WI38 (cell line): Measurements from ENCODE around the gene RAD17.

ENCODE experiments used
- H3K4me3 ChIP-seq: 2 replicates; pipeline ENCODE4 v1.5.1; 2011; ENCODE audit warnings: low read depth, mild to moderate bottlenecking, control low read depth, low read length
- CTCF ChIP-seq: IDR thresholded peaks from 2 replicates; pipeline ENCODE4 v1.5.1; 2012; ENCODE audit warnings: low read depth, mild to moderate bottlenecking, control low read depth, low read length

RAD17 gene

GRCh38 chr5:69364850-69365249 lies 4.8 kb upstream of the RAD17 start:
- TF ChIP-seq CTCF: no peak

GRCh38 chr5:69367697-69368279 lies 1.8 kb upstream of the RAD17 start:
- TF ChIP-seq CTCF: no peak
- H3K4me3 ChIP-seq: peak overlapping the region; percentile 78

More at GRCh38 chr5:69364850-69365249, 4.8 kb upstream of the RAD17 start:
- no peak overlapping the region for H3K4me3 ChIP-seq

DNA sequence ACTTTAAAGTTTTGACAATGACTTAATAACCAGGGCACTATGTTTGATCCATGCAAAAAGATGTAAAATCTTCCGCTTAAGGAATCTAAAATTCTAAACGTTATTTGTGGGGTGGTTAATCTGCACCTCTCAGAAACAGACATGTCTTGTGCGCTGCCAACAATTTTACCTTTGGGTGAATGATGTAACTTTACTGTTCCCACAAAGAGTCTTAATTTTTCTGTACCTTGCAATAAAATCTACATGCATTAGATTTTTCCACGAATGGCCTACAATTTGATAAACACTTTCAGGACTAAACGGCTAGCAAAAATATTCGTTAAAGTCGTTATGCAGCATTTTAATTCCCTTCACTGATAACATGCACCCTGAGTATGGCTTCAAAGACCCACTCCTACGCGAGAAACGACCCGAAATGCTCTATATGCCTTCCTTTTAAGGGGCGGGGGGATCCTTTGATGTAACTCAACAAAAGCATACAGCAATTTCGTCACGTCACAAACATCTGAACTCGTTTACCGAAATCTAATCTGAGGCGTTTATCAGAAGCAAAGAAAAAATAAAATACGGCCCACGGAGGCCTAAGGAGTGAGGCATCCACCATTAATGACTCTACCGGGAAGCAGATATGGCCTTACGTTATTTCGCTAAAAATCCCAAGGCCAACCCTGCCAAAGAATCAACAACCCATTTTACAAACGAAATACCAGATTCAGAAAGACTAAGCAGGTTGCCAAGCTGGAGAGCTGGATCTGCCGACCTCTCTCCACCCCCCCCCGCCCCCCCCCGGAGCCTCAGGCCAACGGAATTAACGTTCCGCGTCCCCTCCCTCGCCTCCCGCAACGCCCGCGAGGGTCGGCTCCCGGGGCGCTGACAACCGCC lies 919 bp upstream of the RAD17 start:
- TF ChIP-seq CTCF: no peak
- peak overlapping the region; percentile 78 for H3K4me3 ChIP-seq

GRCh38 chr5:69370335-69370734 lies 717 bp downstream of the RAD17 start:
- H3K4me3 ChIP-seq: peak overlapping the region; percentile 78

- no peak for TF ChIP-seq CTCF
- H3K4me3 ChIP-seq: no peak overlapping the region
Observed at GRCh38 chr5:69372394-69372793, 2.8 kb downstream of the RAD17 start.

GRCh38 chr5:69374911-69375446 lies 5.4 kb downstream of the RAD17 start:
- TF ChIP-seq CTCF: no peak
- H3K4me3 ChIP-seq: no peak overlapping the region

GRCh38 chr5:69378376-69378775 lies 8.8 kb downstream of the RAD17 start:
- no peak for TF ChIP-seq CTCF
- H3K4me3 ChIP-seq: no peak overlapping the region
